Measurements from ENCODE around the gene PRR36.

The PRR36 gene

GRCh38 chr19:7913652-7914051 is 39.5 kb upstream of the PRR36 start:
- no peak overlapping the region for H3K4me3 ChIP-seq (ENCODE audit: low read depth, low read length)

DNA sequence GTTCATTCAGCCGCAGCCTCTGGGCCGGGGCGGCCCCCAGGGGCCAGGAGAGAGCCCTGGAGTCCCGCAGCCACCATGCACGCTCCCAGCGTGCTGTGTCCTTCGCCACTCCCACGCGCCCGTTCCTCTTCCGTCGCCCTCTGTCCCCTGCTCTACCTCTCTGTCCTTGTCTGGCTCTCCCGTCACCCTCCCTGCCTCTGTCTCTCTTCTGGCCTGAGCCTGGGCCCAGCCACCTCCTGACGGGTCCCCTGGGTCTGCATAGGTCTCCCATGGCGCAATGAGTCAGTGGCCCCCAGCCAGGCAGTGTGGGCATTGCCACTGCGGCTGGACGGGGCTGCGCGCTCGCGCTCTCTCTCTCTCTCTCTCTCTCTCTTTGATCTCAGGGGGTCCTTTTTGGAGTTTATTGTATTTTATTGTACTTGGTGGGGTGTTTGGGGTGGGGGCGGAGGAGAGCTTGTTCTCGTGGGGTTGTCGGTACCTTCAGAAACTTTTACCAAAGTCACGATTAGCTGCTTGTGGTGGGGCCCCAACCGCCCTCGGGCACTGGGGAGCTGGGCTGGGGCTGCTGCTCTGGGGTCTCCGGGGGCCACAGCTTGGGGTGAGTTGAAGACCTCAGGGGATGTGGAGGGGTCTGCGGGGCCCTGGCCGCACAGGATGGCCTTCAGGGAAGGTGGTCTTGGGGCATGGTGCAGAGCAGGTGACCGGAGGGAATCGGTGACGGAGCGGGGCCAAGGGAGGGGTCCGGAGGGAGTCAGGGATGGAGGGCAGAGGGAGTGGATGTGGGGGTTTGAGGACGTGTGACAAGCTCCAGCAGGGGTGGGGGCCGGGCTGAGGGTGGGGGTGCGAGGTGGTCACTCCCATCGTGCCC is 38.7 kb upstream of the PRR36 start:
- no peak overlapping the region for H3K4me3 ChIP-seq (ENCODE audit: low read depth, low read length)

DNA sequence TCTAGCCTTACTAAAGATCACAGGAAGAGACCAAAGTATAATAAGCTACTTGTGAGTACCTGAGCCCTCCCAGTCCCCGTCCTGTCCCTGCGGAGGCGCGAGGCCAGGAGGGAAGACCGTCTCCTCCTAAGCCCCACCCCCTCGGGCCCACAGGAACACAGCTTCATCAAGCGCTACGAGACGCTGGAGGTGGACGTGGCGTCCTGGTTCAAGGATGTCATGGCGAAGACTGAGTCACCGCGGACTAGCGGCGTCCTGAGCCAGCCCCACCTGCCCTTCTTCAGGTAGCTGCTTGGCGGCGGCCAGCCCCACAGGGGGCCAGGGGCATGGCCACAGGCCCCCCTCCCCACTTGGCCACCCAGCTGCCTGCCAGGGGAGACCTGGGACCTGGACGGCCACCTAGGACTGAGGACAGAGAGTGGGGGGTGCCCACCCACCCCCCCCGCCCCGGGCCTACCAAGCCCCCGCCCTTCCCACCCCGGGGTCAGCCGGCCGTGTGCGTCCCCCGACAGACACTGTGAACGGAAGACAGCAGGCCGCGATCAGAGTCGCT is 38.0 kb upstream of the PRR36 start:
- no peak overlapping the region for H3K4me3 ChIP-seq (ENCODE audit: low read depth, low read length)

DNA sequence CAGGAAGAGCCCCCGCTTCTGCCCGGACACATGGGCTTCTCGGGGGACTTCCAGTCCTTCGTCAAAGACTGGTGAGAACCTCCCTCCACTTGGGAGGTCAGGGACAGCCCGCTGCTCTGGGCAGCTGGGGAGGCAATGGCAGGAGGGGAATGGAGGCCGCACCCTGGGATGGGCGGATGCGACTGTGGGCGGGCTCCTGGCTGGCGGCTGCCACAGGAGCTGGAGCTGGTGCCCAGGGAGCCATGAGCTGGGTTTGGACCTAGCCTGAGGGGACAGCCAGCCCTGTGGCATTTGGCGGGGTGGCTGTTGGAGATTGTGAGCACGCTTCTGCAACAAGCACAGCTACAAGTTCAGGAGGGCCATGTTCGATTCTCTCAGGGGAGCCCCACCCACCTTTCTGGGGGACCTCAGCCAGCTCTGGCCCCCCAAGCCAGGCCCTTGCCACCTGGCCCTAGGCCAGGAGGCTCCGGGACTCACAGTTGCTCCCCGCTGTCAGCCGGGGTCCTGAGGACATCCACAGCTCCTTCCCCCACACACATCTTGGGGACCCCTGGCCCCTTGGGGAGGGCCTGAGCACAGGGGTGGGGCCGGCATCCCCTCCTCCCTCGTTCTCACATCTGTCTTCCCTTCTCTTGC is 37.4 kb upstream of the PRR36 start:
- no peak overlapping the region for H3K4me3 ChIP-seq (ENCODE audit: low read depth, low read length)

DNA sequence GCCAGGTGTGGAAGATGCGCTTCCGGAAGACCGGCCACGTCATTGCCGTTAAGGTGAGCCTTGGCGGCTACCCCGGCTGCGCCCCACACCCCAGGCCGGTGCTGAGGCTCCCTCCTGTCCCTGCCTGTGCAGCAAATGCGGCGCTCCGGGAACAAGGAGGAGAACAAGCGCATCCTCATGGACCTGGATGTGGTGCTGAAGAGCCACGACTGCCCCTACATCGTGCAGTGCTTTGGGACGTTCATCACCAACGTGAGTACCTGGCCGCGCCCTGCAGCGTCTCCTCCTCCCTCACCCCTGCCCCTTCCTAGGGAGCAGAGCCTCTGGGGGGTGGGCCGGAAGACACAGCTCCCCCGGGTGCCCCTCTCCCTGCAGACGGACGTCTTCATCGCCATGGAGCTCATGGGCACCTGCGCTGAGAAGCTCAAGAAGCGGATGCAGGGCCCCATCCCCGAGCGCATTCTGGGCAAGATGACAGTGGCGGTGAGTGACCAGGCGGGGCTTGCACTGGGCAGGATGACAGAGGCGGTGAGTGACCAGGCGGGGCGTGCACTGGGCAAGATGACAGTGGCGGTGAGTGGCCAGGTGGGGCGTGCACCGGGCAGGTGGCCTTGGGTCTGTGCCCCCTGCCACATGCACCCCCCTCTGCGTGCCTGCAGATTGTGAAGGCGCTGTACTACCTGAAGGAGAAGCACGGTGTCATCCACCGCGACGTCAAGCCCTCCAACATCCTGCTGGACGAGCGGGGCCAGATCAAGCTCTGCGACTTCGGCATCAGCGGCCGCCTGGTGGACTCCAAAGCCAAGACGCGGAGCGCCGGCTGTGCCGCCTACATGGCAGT is 36.4 kb upstream of the PRR36 start:
- no peak overlapping the region for H3K4me3 ChIP-seq (ENCODE audit: low read depth, low read length)

- H3K4me3 ChIP-seq (ENCODE audit: low read depth, low read length), result no peak overlapping the region
Observed at GRCh38 chr19:7909471-7910067, 35.4 kb upstream of the PRR36 start.

DNA sequence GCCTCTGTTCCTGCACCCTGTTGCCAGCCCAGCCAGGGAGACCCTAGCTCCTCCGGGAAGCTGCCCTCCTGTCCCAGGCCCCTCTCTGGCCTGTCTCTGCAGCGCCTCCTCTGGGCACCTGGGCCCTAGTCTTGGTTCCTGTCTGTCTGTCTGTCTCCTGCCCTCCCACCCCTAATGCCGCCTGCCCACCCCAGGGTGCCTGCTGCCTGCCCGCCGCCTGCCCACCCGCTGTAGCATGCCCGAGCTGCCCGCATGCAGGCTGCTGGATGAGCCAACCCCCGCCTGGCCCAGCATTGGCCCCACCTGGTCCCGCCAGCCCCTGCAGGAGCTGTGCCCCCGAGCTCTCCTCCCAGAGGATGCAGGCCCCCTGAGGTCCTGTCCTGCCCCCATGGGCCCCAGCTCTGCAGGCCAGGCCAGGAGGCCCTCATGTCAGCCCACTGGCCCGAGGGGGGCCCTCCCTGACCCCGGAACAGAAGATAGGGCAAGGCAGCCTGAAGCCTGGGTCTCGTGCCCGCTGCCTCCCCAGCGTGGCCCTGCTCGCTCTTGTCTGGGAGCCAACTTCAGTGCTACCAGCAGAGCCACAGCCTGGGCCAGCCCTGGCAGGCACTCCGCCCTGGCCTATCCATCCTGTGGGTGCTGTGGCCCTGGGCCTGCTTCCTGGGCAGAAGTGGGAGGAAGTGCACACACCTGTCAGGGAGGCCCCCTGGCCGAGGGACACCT is 34.7 kb upstream of the PRR36 start:
- no peak overlapping the region for H3K4me3 ChIP-seq (ENCODE audit: low read depth, low read length)

- no peak overlapping the region for H3K4me3 ChIP-seq (ENCODE audit: low read depth, low read length)
Observed at GRCh38 chr19:7908078-7908699, 34.0 kb upstream of the PRR36 start.

- no peak overlapping the region for H3K4me3 ChIP-seq (ENCODE audit: low read depth, low read length)
Observed at GRCh38 chr19:7907544-7907943, 33.4 kb upstream of the PRR36 start.

- H3K4me3 ChIP-seq (ENCODE audit: low read depth, low read length), result no peak overlapping the region
Observed at GRCh38 chr19:7907122-7907521, 32.9 kb upstream of the PRR36 start.

DNA sequence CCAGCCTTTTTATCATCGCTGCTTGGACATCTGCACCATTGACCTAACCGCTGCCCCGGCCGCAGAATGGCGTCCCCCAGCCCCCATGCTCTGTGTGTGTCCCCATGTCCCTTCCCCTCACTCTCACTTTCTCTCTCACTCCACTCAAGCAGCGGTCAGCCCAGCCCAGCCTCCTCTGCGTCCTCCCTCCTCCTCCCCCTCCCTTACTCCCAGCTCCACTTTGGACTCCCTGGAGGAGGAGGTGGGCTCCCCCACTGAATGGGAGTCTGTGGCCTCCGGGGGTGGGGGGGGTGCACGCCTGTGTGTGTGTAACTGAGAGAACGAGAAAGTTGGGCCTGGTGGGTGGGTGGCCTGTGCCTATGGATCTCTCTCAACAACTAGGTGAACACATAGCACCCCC is 31.7 kb upstream of the PRR36 start:
- H3K4me3 ChIP-seq (ENCODE audit: low read depth, low read length), result no peak overlapping the region

DNA sequence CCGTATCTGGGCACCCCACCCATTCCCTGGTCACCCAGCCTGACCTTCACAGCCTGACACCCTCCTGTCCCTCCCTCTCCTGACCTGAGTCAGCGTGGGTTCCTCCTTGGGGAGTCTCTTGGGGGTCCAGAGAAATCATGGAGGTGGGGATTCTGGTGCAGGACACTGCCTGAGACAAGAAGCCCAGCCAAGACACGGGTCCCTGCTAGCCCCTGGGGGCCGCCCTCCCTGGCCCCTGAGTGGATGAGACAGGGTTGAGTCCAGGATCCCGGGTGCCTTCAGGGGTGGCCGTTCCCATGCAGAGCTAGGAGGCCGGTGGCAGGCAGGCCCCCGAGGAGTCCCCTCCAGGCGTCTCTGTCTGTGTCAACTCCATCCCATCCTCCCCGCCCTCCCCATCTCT is 31.1 kb upstream of the PRR36 start:
- no peak overlapping the region for H3K4me3 ChIP-seq (ENCODE audit: low read depth, low read length)

- peak overlapping the region; percentile 83 for H3K4me3 ChIP-seq (ENCODE audit: low read depth, low read length)
Observed at GRCh38 chr19:7904074-7905020, 30.2 kb upstream of the PRR36 start.

DNA sequence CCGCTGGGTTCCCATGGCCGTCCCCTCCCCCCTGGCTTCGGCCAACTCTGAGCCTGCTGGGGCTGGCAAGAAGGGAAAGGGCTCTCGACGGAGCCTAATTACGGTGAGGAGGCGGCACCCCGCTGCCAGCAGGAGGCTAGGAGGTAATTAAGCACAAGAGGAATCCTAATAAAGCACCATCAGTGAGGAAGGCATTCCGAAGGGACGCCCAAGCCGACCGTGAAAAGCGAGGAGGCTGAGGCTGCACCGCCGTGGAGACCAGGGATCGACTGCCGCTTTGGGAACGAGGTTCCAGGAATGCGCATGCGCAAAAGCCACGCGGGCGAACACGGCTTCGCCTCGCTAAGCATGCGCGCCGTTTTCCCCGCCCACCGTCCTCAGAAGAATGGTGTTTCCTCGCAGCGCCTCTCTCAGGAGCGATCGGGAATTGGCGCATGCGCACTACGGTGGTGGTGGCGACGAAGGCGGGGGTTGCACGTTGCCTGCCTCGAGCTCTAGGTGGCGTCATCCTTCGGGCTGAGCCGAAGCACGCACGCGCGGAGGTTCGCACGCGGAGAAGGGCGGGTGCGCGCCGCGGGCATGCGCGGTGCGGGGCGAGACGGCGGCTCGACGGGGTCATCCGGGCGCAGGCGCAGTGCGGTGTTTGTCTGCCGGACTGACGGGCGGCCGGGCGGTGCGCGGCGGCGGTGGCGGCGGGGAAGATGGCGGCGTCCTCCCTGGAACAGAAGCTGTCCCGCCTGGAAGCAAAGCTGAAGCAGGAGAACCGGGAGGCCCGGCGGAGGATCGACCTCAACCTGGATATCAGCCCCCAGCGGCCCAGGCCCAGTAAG is 29.3 kb upstream of the PRR36 start, which contains the start of gene MAP2K7:
Gene MAP2K7, plus strand, starts transcription at position 634 of the 830 bp plus-strand sequence. Its CDS starts 68 bp downstream, at position 702.
- peak within 1 kb of the TSS; percentile 83 for H3K4me3 ChIP-seq (ENCODE audit: low read depth, low read length)

GRCh38 chr19:7902796-7903243 is 28.6 kb upstream of the PRR36 start:
- H3K4me3 ChIP-seq (ENCODE audit: low read depth, low read length), result peak overlapping the region; percentile 83

DNA sequence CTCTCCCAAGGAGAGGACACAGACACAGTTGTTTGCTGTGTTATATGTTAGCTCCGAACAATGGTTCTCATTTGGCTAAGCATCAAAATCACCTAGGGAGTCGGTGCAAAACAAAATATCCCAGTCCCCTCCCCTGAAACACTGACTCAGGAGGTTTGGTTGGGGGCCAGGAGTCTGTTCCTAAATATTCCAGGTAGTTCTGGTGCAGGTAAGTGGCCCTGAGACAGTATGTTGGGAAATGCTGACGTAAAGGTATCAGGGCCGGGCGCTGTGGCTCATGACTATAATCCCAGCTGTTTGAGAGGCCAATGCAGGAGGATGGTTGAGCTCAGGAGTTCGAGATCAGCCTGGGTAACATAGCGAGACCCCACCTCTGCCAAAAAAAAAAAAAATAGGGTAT is 27.1 kb upstream of the PRR36 start:
- no peak overlapping the region for H3K4me3 ChIP-seq (ENCODE audit: low read depth, low read length)

GRCh38 chr19:7900931-7901330 is 26.7 kb upstream of the PRR36 start:
- no peak overlapping the region for H3K4me3 ChIP-seq (ENCODE audit: low read depth, low read length)
